VCaP (cell line): ENCODE data around the gene ERN2.

Experiments
- H3K27ac ChIP-seq: fragments of 450-650 bp; 2 replicates; pipeline ENCODE4 v1.5.1; 2017
- CTCF ChIP-seq: fragments of 450-650 bp; conservative IDR thresholded peaks from 2 replicates; pipeline ENCODE4 v1.5.1; 2017; ENCODE audit warnings: mild to moderate bottlenecking, moderate library complexity

The ERN2 gene

GRCh38 chr16:23692190-23692837 is 20.7 kb downstream of the ERN2 start:
- no peak overlapping the region for H3K27ac ChIP-seq
- TF ChIP-seq CTCF, result no peak

- TF ChIP-seq CTCF, result no peak
- H3K27ac ChIP-seq, result no peak overlapping the region
Measured at GRCh38 chr16:23691483-23692189, 21.4 kb downstream of the ERN2 start.

- no peak for TF ChIP-seq CTCF
- no peak overlapping the region for H3K27ac ChIP-seq
Measured at GRCh38 chr16:23690771-23691482, 22.1 kb downstream of the ERN2 start.

- TF ChIP-seq CTCF, result no peak
- H3K27ac ChIP-seq, result no peak overlapping the region
Measured at GRCh38 chr16:23689442-23690187, 23.4 kb downstream of the ERN2 start.

- H3K27ac ChIP-seq, result no peak overlapping the region
- TF ChIP-seq CTCF, result no peak
Measured at GRCh38 chr16:23687034-23687808, 25.8 kb downstream of the ERN2 start.

- TF ChIP-seq CTCF, result no peak
- H3K27ac ChIP-seq, result no peak overlapping the region
Measured at GRCh38 chr16:23683487-23683886, 29.5 kb downstream of the ERN2 start.
